GM12864 (cell line): Measurements from ENCODE around the gene MSI2.

Source experiments
- DNase-seq: peaks from one replicate; pipeline ENCODE4 v3.0.0-alpha.2; 2011; ENCODE audit warnings: low read depth
- H3K4me3 ChIP-seq: 2 replicates; pipeline ENCODE4 v1.5.1; 2011; ENCODE audit warnings: mild to moderate bottlenecking, low read depth, low read length, control low read depth
- CTCF ChIP-seq: IDR thresholded peaks from 2 replicates; pipeline ENCODE4 v1.5.1; 2011; ENCODE audit warnings: low read depth, mild to moderate bottlenecking, moderate library complexity, low read length, control low read depth, inconsistent platforms; ENCODE audit errors: missing control alignments

Gene MSI2

GRCh38 chr17:57459286-57459915 is 203.1 kb downstream of the MSI2 start:
- DNase-seq = no peak
- H3K4me3 ChIP-seq = no peak overlapping the region

GRCh38 chr17:57461082-57461481 is 204.8 kb downstream of the MSI2 start:
- no peak for DNase-seq
- TF ChIP-seq CTCF = no peak
- H3K4me3 ChIP-seq = no peak overlapping the region

More at GRCh38 chr17:57459286-57459915, 203.1 kb downstream of the MSI2 start:
- peak; percentile 48 for TF ChIP-seq CTCF

GRCh38 chr17:57462007-57462579 is 205.8 kb downstream of the MSI2 start:
- no peak for TF ChIP-seq CTCF
- no peak for DNase-seq
- no peak overlapping the region for H3K4me3 ChIP-seq

GRCh38 chr17:57463103-57463885 is 207.0 kb downstream of the MSI2 start:
- no peak for TF ChIP-seq CTCF
- peak overlapping the region; percentile 17 for H3K4me3 ChIP-seq
- peak; percentile 93 for DNase-seq

GRCh38 chr17:57464191-57464864 is 208.0 kb downstream of the MSI2 start:
- H3K4me3 ChIP-seq = no peak overlapping the region
- no peak for DNase-seq
- no peak for TF ChIP-seq CTCF

- H3K4me3 ChIP-seq = no peak overlapping the region
These were observed 209.3 kb downstream of the MSI2 start for GRCh38 chr17:57465610-57466009.

More at GRCh38 chr17:57465610-57466009, 209.3 kb downstream of the MSI2 start:
- no peak for DNase-seq
- no peak for TF ChIP-seq CTCF
